22Rv1 (cell line): ENCODE data around the gene ARHGAP18.

Experiments used
- H3K27ac ChIP-seq: fragments of 450-650 bp; 2 replicates; pipeline ENCODE4 v1.5.1; 2017
- CTCF ChIP-seq: fragments of 450-650 bp; IDR thresholded peaks from 2 replicates; pipeline ENCODE4 v1.5.1; 2017; ENCODE audit warnings: mild to moderate bottlenecking
- ZFX ChIP-seq: fragments of 450-650 bp; IDR thresholded peaks from 2 replicates; pipeline ENCODE4 v1.6.1; 2017; ENCODE audit warnings: antibody characterized with exemption, borderline replicate concordance

Gene ARHGAP18

GRCh38 chr6:129707882-129708495 lies 2.0 kb downstream of the ARHGAP18 start:
- no peak overlapping the region for H3K27ac ChIP-seq
- TF ChIP-seq ZFX, result no peak
- TF ChIP-seq CTCF, result no peak

GRCh38 chr6:129707028-129707427 lies 2.9 kb downstream of the ARHGAP18 start:
- TF ChIP-seq CTCF (no peak), ZFX (no peak)
- H3K27ac ChIP-seq, result no peak overlapping the region

GRCh38 chr6:129705212-129705611 lies 4.8 kb downstream of the ARHGAP18 start:
- H3K27ac ChIP-seq, result no peak overlapping the region

GRCh38 chr6:129704708-129705107 lies 5.3 kb downstream of the ARHGAP18 start:
- no peak overlapping the region for H3K27ac ChIP-seq
- TF ChIP-seq ZFX, result no peak

More at GRCh38 chr6:129705212-129705611, 4.8 kb downstream of the ARHGAP18 start:
- TF ChIP-seq CTCF (no peak), ZFX (no peak)

- no peak overlapping the region for H3K27ac ChIP-seq
- no peak for TF ChIP-seq CTCF
These were observed 8.1 kb downstream of the ARHGAP18 start for GRCh38 chr6:129701721-129702455.

GRCh38 chr6:129700666-129701065 lies 9.3 kb downstream of the ARHGAP18 start:
- H3K27ac ChIP-seq, result no peak overlapping the region
- TF ChIP-seq ZFX (no peak), CTCF (no peak)

- no peak overlapping the region for H3K27ac ChIP-seq
- TF ChIP-seq ZFX, result no peak
- TF ChIP-seq CTCF, result no peak
These were observed 10.3 kb downstream of the ARHGAP18 start for GRCh38 chr6:129699659-129700058.

- no peak for TF ChIP-seq CTCF
- no peak for TF ChIP-seq ZFX
- H3K27ac ChIP-seq, result no peak overlapping the region
These were observed 11.5 kb downstream of the ARHGAP18 start for GRCh38 chr6:129698430-129698829.
